ENCODE measurements around the gene TXNL1.
"Not testable (repeated sequence)": the region's sequence is repeated elsewhere in the genome, so short reads cannot be mapped to it uniquely, and the experiment has no call there.

The TXNL1 gene

DNA sequence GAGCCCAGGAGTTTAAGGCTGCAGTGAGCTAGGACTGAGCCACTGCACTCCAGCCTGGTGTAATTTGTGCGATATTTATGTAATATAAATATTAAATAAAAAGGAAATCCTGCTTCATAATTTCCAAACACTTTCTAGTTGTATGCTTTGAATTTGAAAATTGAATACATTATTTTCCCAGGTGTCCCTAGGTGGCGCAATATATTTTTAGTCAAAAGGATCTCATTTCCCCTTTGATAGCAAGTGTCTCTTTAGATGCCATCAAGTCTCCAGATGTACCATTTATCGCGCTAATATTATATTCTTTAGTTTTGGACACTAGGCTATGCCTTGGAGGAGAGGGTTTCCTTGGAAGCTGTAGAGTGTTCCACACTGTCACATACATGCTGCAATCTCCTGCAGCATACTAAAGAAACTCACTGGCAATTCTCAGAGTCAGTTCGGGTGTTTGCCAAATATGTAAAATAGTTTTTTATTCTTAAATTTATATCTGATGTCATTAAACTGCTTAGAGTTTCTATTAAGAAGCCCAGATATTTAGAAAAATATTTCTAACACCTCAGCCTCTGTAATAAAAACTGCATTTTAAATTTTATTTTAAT is 7.1 kb upstream of the TXNL1 start:
- no peak for DNase-seq (ENCODE audit: low read depth in 1 of 2, low spot score in 1 of 2)

DNA sequence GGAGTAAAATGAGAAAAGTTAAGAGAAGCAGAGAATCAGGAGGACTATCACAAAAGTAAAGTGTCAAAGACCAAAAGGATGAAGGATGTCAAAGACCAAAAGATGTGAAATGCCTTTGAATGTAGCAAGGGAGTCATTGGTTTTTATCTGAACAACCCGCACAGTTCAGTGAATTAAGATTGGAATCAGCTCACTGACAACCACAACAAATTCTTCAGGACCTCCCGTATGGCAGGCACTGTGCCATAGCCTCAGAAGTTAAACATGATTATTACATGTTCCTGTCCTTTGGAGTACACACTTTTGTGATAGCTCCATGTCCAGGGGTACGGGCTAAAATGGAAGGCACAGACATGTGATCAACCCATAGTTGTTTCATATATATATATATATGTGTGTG is 5.0 kb upstream of the TXNL1 start:
- DNase-seq (ENCODE audit: low read depth in 1 of 2, low spot score in 1 of 2), result no peak

DNA sequence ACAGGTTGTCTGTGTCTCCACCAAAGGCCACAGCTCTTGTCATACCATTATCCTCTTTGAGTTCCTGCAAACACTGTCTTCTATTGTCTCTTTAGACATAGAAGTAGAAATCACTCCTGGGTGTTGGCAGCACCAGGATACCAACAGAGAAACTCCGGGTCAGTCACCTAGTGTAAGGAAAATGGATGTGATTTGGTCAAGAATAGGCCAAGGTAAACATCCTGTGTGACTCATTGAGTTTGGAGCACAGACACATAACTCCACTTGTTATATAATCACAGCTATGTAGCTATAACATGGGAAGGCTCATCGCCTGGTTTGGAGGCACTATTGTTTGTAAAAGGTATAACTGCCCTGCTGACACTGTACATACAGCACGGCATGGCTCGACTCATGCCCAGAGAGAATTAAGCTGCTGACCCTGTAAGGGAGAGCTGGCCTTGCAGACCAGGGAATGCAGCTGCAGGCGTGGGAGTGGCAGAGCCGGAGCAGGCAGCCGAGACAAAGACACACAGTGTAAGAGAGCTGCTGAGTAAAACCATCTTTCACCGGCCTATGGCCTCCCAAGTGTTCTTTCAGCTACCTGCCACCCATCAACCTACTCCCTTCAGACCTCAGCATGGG is 3.4 kb upstream of the TXNL1 start:
- no peak for DNase-seq (ENCODE audit: low read depth in 1 of 2, low spot score in 1 of 2)

DNA sequence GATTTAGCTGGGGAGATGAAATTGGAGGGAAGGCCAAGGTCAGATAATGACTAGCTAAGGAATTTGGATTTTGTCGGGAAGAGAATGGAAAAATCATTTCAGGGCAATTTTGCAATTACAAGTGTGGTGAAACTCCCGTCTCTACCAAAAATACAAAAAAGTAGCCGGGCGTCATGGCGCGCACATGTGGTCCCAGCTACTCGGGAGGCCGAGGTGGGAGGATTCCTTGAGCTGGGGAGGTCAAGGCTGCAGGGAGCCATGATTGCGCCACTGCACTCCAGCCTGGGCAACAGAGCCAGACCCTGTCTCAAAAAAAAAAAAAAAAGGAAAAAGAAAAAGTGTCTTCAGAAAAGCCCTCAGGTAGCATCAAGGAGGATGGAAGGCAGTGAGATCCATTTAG is 1.2 kb upstream of the TXNL1 start:
- DNase-seq (ENCODE audit: low read depth in 1 of 2, low spot score in 1 of 2), result no peak

DNA sequence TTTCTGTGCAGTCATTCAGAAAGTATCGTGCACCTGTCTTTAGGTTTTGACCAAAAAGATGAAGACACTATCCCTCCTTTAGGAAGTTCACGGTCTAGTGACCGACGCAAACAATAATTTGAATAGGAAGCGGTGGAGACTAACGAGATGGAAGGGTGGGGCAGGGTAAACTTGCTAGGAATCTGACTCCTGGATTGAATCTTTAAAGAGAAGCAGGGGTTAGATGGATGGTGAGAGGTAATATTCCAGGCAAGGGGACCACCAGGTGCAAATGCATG is 651 bp upstream of the TXNL1 start:
- no peak for DNase-seq (ENCODE audit: low read depth in 1 of 2, low spot score in 1 of 2)

DNA sequence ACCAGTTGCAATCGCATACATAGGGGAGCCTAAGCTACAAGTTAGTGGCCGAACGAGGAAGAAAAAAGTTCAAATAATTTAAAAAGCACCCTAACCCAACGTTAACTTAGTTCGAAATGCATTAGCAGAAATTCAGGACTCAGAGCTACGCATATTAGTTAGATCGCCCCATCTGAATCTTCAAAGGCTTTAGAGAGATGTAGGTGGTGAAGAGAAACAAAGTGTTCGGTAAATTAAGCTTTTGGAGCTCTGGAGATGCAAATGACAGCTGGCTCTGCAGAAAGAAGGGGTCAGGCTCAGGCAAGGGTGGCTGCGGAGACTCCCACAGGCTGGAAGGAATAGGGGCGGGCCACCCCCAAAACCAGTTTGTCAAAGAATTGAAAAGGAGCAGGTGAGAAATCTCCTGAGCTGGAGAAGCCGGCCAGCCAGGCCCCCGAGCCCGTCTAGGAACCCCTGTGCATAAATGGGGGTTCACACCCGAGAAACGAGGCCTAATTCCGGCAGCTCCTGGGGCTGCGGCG is 621 bp downstream of the TXNL1 start:
- DNase-seq (ENCODE audit: low read depth in 1 of 2, low spot score in 1 of 2), result peak in 1 of 2 donors; percentile 3

DNA sequence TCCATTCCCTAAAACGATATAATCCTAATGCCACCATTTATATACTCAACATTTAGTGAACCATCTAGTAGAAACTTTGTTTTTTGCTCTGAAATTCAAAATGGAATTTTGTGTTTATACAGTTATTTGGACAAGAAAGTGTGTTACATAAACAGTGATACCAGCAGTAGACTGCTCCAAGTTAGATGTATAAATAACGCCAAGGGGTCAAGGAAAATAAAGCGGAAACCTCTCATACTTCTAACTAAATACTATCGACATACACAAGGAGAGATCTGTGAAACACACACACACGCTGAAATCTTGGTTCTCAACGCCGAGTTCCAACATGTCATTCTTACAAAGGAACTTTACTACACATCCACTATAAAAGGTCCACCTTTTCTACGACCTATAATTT is 1.2 kb downstream of the TXNL1 start:
- DNase-seq (ENCODE audit: low read depth in 1 of 2, low spot score in 1 of 2), result no peak

DNA sequence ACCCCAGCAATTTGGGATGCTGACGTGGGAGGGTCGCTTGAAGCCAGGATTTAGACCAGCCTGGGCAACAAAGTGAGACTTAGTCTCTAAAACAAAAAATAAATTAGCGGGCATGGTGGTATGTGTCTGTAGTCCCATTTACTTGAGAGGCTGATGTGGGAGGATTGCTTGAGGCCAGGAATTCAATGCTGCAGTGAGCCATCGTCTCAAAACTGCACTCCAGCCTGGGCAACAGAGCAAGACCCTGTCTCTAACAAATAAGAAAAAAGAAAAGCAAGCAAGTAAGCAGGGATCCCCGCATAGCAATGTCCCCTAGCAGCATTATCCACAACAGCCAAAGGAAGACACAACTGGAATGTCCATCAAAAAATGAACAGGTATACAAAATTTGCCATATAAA is 3.4 kb downstream of the TXNL1 start:
- DNase-seq (ENCODE audit: low read depth in 1 of 2, low spot score in 1 of 2), result no peak

DNA sequence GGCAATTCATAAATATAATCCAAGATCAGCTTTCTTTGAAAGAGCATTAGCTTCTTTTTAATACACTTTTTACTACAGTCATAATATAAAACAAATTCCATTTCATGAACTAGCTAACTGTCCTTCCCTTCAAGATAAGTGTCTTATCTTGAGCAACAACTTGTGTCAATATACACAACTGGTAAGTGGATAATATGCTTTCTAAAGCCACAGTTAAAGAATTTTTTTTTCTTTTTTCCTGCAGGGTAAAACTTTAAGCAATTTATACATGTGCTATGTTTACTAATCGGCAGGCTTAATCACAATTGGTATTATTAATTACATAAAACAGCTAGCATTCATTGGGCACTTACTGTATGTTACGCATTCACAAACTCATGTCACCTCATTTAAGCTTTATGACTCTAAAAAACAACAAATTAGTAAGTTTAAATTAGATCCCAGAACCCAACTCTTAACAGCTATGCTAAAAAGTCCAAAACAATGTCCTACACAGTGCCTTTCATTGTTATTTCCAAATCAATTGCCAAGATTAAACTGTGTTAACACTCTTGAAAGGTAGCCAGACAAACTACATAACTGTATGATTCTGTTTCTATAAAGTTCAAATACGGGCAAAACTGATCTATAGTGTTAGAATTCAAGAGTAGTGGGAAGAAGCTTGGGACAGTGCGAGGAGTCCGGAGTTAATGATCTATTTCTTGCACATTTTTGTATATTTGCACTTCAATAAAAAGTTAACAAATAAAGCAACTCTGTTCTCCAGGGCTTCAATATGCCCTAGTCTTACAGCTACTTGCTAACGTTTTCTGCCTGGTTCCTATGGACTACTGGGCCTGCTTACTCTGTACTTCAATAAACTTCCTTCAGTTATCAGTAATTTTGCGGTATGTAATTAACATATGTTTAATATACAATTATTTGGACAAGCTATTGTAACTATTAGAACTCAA is 6.0 kb downstream of the TXNL1 start:
- DNase-seq (ENCODE audit: low read depth in 1 of 2, low spot score in 1 of 2), result no peak

DNA sequence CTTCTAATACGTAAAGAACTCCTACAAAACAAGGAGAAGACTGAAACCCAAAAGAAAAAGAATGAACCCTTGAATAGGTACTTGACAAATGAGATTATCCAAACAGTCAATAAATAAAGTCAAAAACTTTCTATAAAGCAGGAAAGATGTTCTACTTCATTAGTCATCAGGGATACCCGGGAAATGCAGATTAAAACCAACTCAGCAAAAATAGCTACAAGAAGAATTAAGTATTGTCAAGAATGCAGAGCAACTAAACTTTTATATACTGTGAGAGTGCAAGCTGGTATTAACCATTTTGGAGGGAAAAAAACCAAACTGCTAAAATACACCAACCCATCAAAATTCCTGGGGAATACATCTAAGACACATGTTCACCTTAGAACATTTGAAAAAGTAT is 10.4 kb downstream of the TXNL1 start:
- DNase-seq (ENCODE audit: low read depth in 1 of 2, low spot score in 1 of 2), result no peak

DNA sequence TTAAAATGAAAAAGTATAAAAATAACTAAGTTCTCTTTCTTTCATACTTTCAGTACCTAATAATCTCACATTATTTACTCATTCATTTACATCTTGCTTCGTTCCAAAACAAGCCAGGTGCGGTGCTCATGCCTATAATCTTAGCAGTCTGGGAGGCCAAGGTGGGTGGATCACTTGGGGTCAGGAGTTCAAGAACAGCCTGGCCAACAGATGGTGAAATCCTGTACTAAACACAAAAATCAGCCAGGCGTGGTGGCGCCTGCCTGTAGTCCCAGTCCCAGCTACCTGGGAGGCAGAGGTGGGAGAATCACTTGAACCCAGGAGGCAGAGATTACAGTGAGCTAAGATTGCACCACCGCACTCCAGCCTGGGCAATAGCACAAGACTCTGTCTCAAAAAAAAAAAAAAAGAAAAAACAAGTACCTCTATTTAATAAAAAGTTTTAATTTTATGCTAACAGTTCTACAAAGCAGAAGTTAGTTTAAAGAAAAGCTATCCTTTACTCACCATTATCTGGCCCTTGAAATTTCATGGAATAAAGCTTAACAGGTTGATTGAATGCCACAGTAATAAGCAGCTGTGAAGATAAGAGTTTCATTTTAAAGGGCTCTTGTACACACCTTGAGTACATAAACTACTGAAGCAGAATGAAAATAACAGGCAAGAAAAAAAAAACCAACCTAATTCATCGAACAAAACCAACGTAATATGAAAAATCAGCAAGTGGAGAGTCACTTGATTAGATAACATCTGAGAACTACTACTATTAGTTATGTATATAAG is 22.5 kb downstream of the TXNL1 start:
- no peak for DNase-seq (ENCODE audit: low read depth in 1 of 2, low spot score in 1 of 2)

DNA sequence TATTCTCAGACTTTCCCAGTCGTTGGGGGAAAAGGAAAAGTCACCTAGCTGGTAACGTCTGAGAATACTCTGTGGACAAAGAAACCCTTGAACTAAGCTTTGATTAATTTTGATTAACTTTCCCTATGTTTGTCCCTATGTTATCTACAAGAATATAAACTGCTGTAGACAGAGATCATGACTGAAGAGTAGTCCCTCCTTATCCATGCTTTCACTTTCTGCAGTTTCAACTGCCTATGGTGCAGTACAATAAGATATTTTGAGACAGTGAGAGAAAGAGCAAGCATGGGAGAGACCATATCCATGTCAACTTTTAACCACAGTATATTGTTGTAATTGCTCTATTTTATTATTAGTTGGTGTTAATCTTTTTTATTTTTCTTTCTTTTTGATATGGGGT is 31.8 kb downstream of the TXNL1 start:
- DNase-seq (ENCODE audit: low read depth in 1 of 2, low spot score in 1 of 2), result no peak

DNA sequence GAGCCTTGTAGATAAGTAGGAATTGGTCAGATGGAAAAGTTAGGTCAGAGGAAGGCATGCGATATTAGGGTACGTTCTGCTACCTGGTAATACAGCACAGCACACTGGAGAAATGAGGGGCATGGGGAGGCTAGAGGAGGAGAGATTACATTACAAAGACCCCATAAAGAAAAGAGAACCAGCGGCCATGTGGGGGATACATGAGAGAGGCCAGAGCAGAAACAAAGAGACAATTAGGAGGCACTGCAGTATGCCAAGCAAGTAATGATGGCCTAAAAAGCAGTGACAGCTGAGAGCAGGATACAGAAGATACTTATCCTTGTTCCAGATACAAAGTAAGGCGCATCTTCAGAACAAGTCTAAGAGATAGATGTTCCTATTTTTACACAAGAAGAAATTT is 40.0 kb downstream of the TXNL1 start:
- DNase-seq (ENCODE audit: low read depth in 1 of 2, low spot score in 1 of 2), result no peak

DNA sequence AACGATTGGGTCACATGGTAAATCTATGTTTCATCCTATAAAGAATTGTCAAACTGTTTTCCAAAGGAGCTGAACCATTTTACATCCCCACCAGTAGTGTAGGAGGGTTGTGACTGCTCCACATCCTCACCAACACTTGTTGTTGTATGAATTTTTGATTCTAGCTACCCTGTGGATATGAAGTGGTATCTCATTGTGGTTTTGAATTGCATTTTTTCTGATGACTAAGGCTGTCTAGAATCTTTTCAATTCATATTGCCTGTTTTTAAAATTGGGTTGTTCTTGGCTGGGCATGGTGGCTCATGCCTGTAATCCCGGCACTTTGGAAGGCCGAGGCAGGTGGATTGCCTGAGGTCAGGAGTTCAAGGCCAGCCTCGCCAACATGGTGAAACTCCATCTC is 44.5 kb downstream of the TXNL1 start:
- DNase-seq (ENCODE audit: low read depth in 1 of 2, low spot score in 1 of 2), result no peak

DNA sequence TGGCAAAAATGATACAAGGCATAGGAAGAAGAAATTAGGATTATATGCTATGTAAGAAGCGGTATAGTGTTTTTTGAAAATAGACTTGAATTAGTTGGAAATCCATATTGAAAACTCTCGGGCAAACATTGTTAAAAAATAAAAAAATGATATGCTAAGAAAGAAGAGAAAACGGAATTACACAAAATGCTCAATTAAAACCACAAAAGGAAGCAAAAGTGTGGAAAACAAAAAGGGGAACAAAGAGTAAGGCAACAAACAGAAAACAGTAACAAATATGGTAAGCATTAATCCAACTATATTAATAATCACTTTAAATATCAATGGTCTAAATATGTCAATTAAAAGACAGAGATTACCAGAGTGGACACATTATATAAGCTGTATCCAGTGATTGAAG is 58.4 kb downstream of the TXNL1 start:
- no peak for DNase-seq (ENCODE audit: low read depth in 1 of 2, low spot score in 1 of 2)

DNA sequence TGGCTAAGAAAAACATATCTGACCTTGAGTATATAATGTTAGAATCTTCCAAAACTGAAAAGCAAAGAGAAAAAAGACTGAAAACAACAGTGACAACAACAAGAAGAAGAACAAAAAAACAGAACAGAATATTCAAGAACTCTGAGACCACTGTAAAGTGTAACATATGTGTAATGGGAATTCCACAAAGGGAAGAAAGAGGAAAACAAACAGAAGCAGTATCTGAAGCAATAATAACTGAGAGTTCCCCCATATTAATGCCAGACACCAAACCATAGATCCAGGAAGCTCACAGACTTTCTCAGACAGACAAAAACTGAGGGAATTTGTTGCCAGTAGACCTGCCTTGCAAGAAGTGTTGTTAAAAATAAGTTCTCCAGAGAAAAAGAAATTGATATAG is 58.9 kb downstream of the TXNL1 start:
- no peak for DNase-seq (ENCODE audit: low read depth in 1 of 2, low spot score in 1 of 2)

DNA sequence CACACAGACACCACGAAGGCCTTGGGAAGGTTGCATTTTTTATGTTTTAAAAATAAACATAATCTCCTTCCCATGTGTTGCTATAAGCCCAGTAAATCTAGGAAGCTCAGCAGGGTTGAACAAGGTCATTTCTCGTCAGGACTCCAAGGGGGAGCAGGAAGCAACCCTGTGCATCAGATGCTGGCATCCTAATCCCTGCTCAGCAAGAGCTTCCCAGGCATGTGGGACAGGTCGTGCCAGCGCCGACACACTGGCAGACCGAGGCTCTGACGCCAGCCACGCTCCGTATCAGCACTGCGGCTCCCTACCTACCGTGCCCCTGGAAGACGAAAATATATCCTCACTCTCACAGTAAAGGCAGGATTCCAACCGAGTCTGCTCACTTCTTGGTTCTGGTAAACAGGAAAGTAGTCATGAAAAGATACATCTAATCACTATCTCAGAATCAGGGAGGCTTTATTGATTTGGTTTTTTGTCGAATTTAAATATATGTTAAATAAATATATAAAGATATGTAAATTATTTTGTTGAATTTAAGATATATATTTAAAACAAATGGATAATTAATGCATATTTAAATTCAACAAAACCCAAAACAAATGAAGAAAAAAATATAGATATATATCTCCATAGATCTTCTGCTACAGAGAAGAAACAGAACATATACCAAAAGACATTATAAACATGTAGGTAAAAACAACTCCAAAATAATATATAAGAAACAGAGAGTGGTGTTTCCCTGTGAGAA is 61.4 kb downstream of the TXNL1 start:
- no peak for DNase-seq (ENCODE audit: low read depth in 1 of 2, low spot score in 1 of 2)

DNA sequence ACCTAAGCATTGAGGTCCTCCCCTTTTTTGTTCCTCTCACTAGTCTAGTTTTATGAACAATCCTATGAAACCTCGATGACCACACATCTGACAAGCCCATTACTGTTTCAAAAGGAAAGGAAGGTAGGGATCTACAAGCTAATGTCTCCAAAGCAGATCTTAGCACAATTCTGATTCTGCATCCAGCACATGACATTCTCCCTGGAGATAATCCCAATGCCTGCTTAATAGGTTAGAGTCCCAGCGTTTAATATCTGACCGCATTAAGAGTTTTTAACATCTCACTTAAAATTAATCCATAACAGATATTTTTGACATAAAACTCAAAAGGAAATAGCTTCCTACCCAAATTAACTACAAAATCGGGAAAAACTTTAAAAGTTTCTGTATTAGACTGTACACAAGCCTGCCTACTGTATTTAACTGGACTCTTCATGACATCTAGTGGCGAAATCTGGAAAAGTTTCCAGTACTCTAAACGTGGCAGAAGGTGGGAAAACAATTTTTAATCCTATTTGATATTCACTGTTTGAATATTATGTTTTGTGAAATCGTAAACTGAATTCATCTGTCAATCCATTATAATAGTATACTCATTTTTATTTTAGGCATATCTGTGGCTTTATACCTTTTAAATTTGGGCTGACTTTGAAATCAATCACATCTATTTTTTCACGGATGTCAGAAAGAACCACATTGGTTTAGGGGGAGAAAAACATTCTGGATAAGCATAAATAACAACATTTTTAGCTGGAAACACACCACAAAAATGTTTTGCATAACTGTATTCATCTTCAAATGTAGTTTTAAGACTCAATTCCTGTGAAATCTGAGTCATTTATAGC is 62.4 kb downstream of the TXNL1 start:
- no peak for DNase-seq (ENCODE audit: low read depth in 1 of 2, low spot score in 1 of 2)

DNA sequence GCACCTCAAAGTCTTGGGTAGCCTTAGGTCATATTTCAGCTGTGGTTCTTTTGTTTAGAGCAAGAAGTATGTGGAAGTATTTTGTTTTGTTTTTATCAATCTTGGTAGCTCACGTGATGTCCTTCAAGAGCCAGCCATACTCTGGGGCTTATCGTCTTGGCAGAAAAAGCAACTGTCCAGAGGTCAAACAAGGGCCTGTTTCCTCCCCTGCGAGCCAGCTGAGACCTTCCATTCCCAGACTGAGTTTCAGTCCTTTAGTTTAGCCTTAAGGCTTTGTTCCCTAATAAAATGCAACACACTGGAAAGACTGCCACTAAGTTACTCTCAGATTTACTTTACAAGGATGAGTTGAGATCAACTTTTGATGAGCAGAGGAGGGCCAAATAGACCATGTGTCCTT is 63.5 kb downstream of the TXNL1 start:
- DNase-seq (ENCODE audit: low read depth in 1 of 2, low spot score in 1 of 2), result no peak

DNA sequence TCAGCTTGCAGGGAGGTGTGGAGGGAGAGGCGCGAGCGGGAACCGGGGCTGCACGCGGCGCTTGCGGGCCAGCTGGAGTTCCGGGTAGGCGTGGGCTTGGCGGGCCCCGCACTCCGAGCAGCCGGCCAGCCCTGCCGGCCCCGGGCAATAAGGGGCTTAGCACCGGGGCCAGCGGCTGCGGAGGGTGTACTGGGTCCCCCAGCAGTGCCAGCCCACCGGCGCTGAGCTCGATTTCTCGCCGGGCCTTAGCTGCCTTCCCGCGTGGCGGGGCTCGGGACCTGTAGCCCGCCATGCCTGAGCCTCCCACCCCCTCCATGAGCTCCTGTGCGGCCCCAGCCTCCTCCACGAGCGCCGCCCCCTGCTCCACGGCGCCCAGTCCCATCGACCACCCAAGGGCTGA is 66.1 kb downstream of the TXNL1 start:
- not testable (repeated sequence) for DNase-seq (ENCODE audit: low read depth in 1 of 2, low spot score in 1 of 2)
